BJ (cell line): ENCODE results near the gene TNNI2. TPM values are rescaled to one million over a fixed set of nuclear protein-coding genes. Genes with fewer than 3 reads are reported as not detected.

Source experiments
- CTCF ChIA-PET: fragments of 350-600 bp; formaldehyde crosslinking; extraction: SDS; loops from one replicate; lab custom pipeline; 2021; ENCODE audit warnings: antibody characterized with exemption, inconsistent platforms; lab: Yijun Ruan, JAX
- POLR2A ChIA-PET: fragments of 300-600 bp; sonication (Branson Sonifier 250); formaldehyde crosslinking; extraction: SDS; loops from one replicate; lab custom pipeline; 2021; ENCODE audit warnings: antibody characterized with exemption; lab: Charles Lee
- DNase-seq: peaks from one replicate; pipeline ENCODE4 v3.0.0-alpha.2; 2011; ENCODE audit warnings: low read depth
- H3K27me3 ChIP-seq: 2 replicates; pipeline ENCODE4 v1.6.0; 2011; ENCODE audit warnings: low read length; ENCODE audit not compliant: control insufficient read depth, insufficient read depth
- H3K36me3 ChIP-seq: 2 replicates; pipeline ENCODE4 v1.5.1; 2011; ENCODE audit warnings: low read length; ENCODE audit not compliant: control insufficient read depth, insufficient read depth
- H3K4me3 ChIP-seq: 2 replicates; pipeline ENCODE4 v1.5.1; 2011; ENCODE audit warnings: low read depth, mild to moderate bottlenecking, control low read depth, low read length
- CTCF ChIP-seq: IDR thresholded peaks from 2 replicates; pipeline ENCODE4 v1.5.1; 2011; ENCODE audit warnings: low read depth, mild to moderate bottlenecking, control low read depth, inconsistent platforms, low read length, moderate library complexity; ENCODE audit not compliant: insufficient read depth
- polyA plus RNA-seq: library from polyadenylated mRNA; depleted of rRNA; stranded (reverse); fragments of >200 nt; gene quantifications from 2 replicates; pipeline ENCODE4 v1.2.3, GENCODE V29; 2011

The TNNI2 gene
- polyA plus RNA-seq, 1 experiment: not detected

GRCh38 chr11:1830322-1831223 is 8.2 kb upstream of the TNNI2 start:
- DNase-seq: no peak
- no peak for TF ChIP-seq CTCF
- ChIA-PET CTCF (interaction anchor here (0.6 to 13.1 kb wide), 14 partner anchors 19 to 321 kb away, joined by 3 to 510 read pairs (median 12); partner anchors contain the start of genes IFITM10, KRTAP5-6 and MRPL23), POLR2A (no interaction called here)
- Histone ChIP-seq H3K4me3 (no peak overlapping the region), H3K36me3 (no peaks in the 10 kb centered on the region), H3K27me3 (peaks cover 2% of the 10 kb centered on the region; the same call in 1 of the 2 replicates)

GRCh38 chr11:1831338-1832210 is 7.2 kb upstream of the TNNI2 start:
- POLR2A ChIA-PET: no interaction called here
- CTCF ChIA-PET: interaction anchor here (0.5 to 13.1 kb wide), 36 partner anchors 10 to 331 kb away, joined by 3 to 510 read pairs (median 10); partner anchors contain the start of genes CTSD, IFITM10, INS and KRTAP5-6

GRCh38 chr11:1832211-1832919 is 6.4 kb upstream of the TNNI2 start:
- ChIA-PET CTCF (interaction anchor here (0.6 to 13.1 kb wide), 60 partner anchors 11 to 330 kb away, joined by 3 to 510 read pairs (median 4); partner anchors contain the start of genes CTSD, IFITM10, INS and KRTAP5-6), POLR2A (interaction anchor here (0.6 kb wide), 3 partner anchors 68 to 131 kb away, joined by 4 to 13 read pairs (median 4); partner anchors contain the start of gene CTSD)
- TF ChIP-seq CTCF: peak; percentile 95
- peaks cover 2% of the 10 kb centered on the region; the same call in 1 of the 2 replicates for H3K27me3 ChIP-seq
- H3K4me3 ChIP-seq: no peak overlapping the region
- DNase-seq: no peak
- no peaks in the 10 kb centered on the region for H3K36me3 ChIP-seq

More at GRCh38 chr11:1831338-1832210, 7.2 kb upstream of the TNNI2 start:
- H3K36me3 ChIP-seq: no peaks in the 10 kb centered on the region
- no peak for DNase-seq
- TF ChIP-seq CTCF: no peak
- H3K27me3 ChIP-seq: peaks cover 2% of the 10 kb centered on the region; the same call in 1 of the 2 replicates
- no peak overlapping the region for H3K4me3 ChIP-seq

GRCh38 chr11:1832920-1833295 is 5.9 kb upstream of the TNNI2 start:
- Histone ChIP-seq H3K27me3 (peaks cover 2% of the 10 kb centered on the region; the same call in 1 of the 2 replicates), H3K4me3 (no peak overlapping the region), H3K36me3 (no peaks in the 10 kb centered on the region)
- no peak for DNase-seq
- ChIA-PET CTCF (interaction anchor here (0.6 to 13.1 kb wide), 54 partner anchors 11 to 329 kb away, joined by 3 to 510 read pairs (median 5); partner anchors contain the start of genes CTSD, IFITM10, INS and KRTAP5-6), POLR2A (interaction anchor here (0.6 kb wide), 3 partner anchors 69 to 132 kb away, joined by 4 to 13 read pairs (median 4); partner anchors contain the start of gene CTSD)
- no peak for TF ChIP-seq CTCF
